HEK293 (cell line): ENCODE results near the gene FAM163A.

Experiments used
- CTCF ChIA-PET: fragments of 350-600 bp; formaldehyde crosslinking; extraction: SDS; loops from one replicate; lab custom pipeline; 2021; ENCODE audit warnings: antibody characterized with exemption; lab: Yijun Ruan, JAX
- POLR2A ChIA-PET: fragments of 300-600 bp; formaldehyde crosslinking; extraction: SDS; loops from one replicate; lab custom pipeline; 2020; ENCODE audit warnings: antibody characterized with exemption, inconsistent platforms; lab: Yijun Ruan, JAX
- H3K27ac ChIP-seq: fragments of 200-500 bp; sonication (Bioruptor generic); 2 replicates; pipeline ENCODE4 v1.5.1; 2014; ENCODE audit warnings: low read depth, low read length, control low read depth, inconsistent platforms; ENCODE audit errors: extremely low read depth
- H3K36me3 ChIP-seq, 2 experiments: fragments of 200-500 bp in 1 of 2; sonication (Bioruptor generic) in 1 of 2; 1 replicate in 1 of 2; 2 replicates in 1 of 2; pipeline ENCODE4 v1.5.1; 2014 to 2017; ENCODE audit warnings: inconsistent platforms in 2 of 2, low read length in 2 of 2; ENCODE audit not compliant: control insufficient read depth in 2 of 2, insufficient read depth in 1 of 2
- H3K4me1 ChIP-seq: fragments of 200-500 bp; sonication (Bioruptor generic); 2 replicates; pipeline ENCODE4 v1.5.1; 2014; ENCODE audit warnings: mild to moderate bottlenecking, low read length, inconsistent platforms; ENCODE audit not compliant: control insufficient read depth, insufficient read depth
- H3K4me3 ChIP-seq: 2 replicates; pipeline ENCODE4 v1.5.1; 2011; ENCODE audit warnings: low read depth, mild to moderate bottlenecking, control low read depth, low read length, moderate library complexity
- H3K9me3 ChIP-seq: fragments of 200-500 bp; sonication (Bioruptor generic); 2 replicates; pipeline ENCODE4 v1.5.1; 2014; ENCODE audit warnings: low read depth, low read length, inconsistent platforms; ENCODE audit not compliant: control insufficient read depth, insufficient read depth
- AEBP2 ChIP-seq: fragments of 450-650 bp; formaldehyde crosslinking; IDR thresholded peaks from 2 replicates; pipeline ENCODE4 v1.5.1; 2016; ENCODE audit warnings: missing biosample characterization, missing genetic modification characterization, borderline replicate concordance
- GFI1B ChIP-seq: fragments of 450-650 bp; formaldehyde crosslinking; IDR thresholded peaks from 2 replicates; pipeline ENCODE4 v1.5.1; 2016; ENCODE audit warnings: missing biosample characterization, missing genetic modification characterization
- HIC1 ChIP-seq: fragments of 450-650 bp; formaldehyde crosslinking; IDR thresholded peaks from 2 replicates; pipeline ENCODE4 v1.5.1; 2016; ENCODE audit warnings: missing biosample characterization, missing genetic modification characterization
- KLF16 ChIP-seq: fragments of 450-650 bp; formaldehyde crosslinking; IDR thresholded peaks from 2 replicates; pipeline ENCODE4 v1.5.1; 2017; ENCODE audit warnings: missing biosample characterization, missing genetic modification characterization
- PATZ1 ChIP-seq: fragments of 450-650 bp; formaldehyde crosslinking; IDR thresholded peaks from 2 replicates; pipeline ENCODE4 v1.5.1; 2016; ENCODE audit warnings: missing biosample characterization, missing genetic modification characterization
- SALL2 ChIP-seq: fragments of 450-650 bp; formaldehyde crosslinking; IDR thresholded peaks from 2 replicates; pipeline ENCODE4 v1.5.0; 2017; ENCODE audit warnings: missing biosample characterization, mild to moderate bottlenecking, missing genetic modification characterization, borderline replicate concordance
- SCRT1 ChIP-seq: fragments of 450-650 bp; formaldehyde crosslinking; IDR thresholded peaks from 2 replicates; pipeline ENCODE4 v1.5.1; 2016; ENCODE audit warnings: missing biosample characterization, missing genetic modification characterization, borderline replicate concordance
- ZBTB17 ChIP-seq: fragments of 450-650 bp; formaldehyde crosslinking; IDR thresholded peaks from 2 replicates; pipeline ENCODE4 v1.5.1; 2016; ENCODE audit warnings: missing biosample characterization, missing genetic modification characterization
- ZBTB20 ChIP-seq: fragments of 450-650 bp; formaldehyde crosslinking; IDR thresholded peaks from 2 replicates; pipeline ENCODE4 v1.5.1; 2016; ENCODE audit warnings: missing biosample characterization, missing genetic modification characterization
- ZBTB26 ChIP-seq: fragments of 450-650 bp; formaldehyde crosslinking; optimal IDR thresholded peaks from 2 replicates; pipeline ENCODE3; 2016; ENCODE audit warnings: missing biosample characterization, mild to moderate bottlenecking, missing genetic modification characterization
- ZBTB7A ChIP-seq: fragments of 450-650 bp; formaldehyde crosslinking; IDR thresholded peaks from 2 replicates; pipeline ENCODE4 v1.5.1; 2016; ENCODE audit warnings: low read depth, missing biosample characterization, missing genetic modification characterization
- ZBTB8A ChIP-seq: fragments of 450-650 bp; formaldehyde crosslinking; IDR thresholded peaks from 2 replicates; pipeline ENCODE4 v1.5.1; 2016; ENCODE audit warnings: missing biosample characterization, missing genetic modification characterization
- ZNF132 ChIP-seq: fragments of 450-650 bp; formaldehyde crosslinking; IDR thresholded peaks from 2 replicates; pipeline ENCODE4 v1.5.1; 2017; ENCODE audit warnings: missing biosample characterization, missing genetic modification characterization, borderline replicate concordance
- ZNF239 ChIP-seq: fragments of 450-650 bp; formaldehyde crosslinking; IDR thresholded peaks from 2 replicates; pipeline ENCODE4 v1.5.1; 2016; ENCODE audit warnings: missing biosample characterization, missing genetic modification characterization
- ZNF292 ChIP-seq: fragments of 450-650 bp; formaldehyde crosslinking; IDR thresholded peaks from 2 replicates; pipeline ENCODE4 v1.5.1; 2016; ENCODE audit warnings: low read depth, missing biosample characterization, missing genetic modification characterization, borderline replicate concordance
- ZNF335 ChIP-seq: fragments of 450-650 bp; formaldehyde crosslinking; conservative IDR thresholded peaks from 2 replicates; pipeline ENCODE4 v1.5.1; 2016; ENCODE audit warnings: missing biosample characterization, missing genetic modification characterization
- ZNF354C ChIP-seq: fragments of 450-650 bp; formaldehyde crosslinking; IDR thresholded peaks from 2 replicates; pipeline ENCODE4 v1.5.1; 2016; ENCODE audit warnings: missing biosample characterization, missing genetic modification characterization, low read depth, borderline replicate concordance
- ZNF580 ChIP-seq: fragments of 450-650 bp; formaldehyde crosslinking; IDR thresholded peaks from 2 replicates; pipeline ENCODE4 v1.5.1; 2016; ENCODE audit warnings: missing biosample characterization, missing genetic modification characterization
- ZNF610 ChIP-seq: fragments of 450-650 bp; formaldehyde crosslinking; IDR thresholded peaks from 2 replicates; pipeline ENCODE4 v1.5.1; 2016; ENCODE audit warnings: missing biosample characterization, missing genetic modification characterization, borderline replicate concordance
- ZNF621 ChIP-seq: fragments of 450-650 bp; formaldehyde crosslinking; IDR thresholded peaks from 2 replicates; pipeline ENCODE4 v1.5.1; 2017; ENCODE audit warnings: missing biosample characterization, missing genetic modification characterization
- ZNF692 ChIP-seq: fragments of 450-650 bp; formaldehyde crosslinking; IDR thresholded peaks from 2 replicates; pipeline ENCODE4 v1.5.1; 2016; ENCODE audit warnings: missing biosample characterization, missing genetic modification characterization
- ZNF704 ChIP-seq: fragments of 450-650 bp; formaldehyde crosslinking; IDR thresholded peaks from 2 replicates; pipeline ENCODE4 v1.5.1; 2016; ENCODE audit warnings: missing biosample characterization, missing genetic modification characterization
- ZNF777 ChIP-seq: fragments of 450-650 bp; formaldehyde crosslinking; IDR thresholded peaks from 2 replicates; pipeline ENCODE4 v1.5.1; 2017; ENCODE audit warnings: missing biosample characterization, missing genetic modification characterization, borderline replicate concordance
- ZNF785 ChIP-seq: fragments of 450-650 bp; formaldehyde crosslinking; IDR thresholded peaks from 2 replicates; pipeline ENCODE4 v1.5.1; 2016; ENCODE audit warnings: missing biosample characterization, missing genetic modification characterization
- ZSCAN30 ChIP-seq: fragments of 450-650 bp; IDR thresholded peaks from 2 replicates; pipeline ENCODE4 v1.5.1; 2018; ENCODE audit warnings: missing biosample characterization, mild to moderate bottlenecking, missing genetic modification characterization, moderate library complexity

Gene FAM163A

GRCh38 chr1:179742717-179743678, at the start of gene FAM163A:
FAM163A (plus strand) TSS chr1:179743291; CDS start chr1:179813098, 69,807 bp downstream.
- H3K9me3 ChIP-seq, result no peaks in the 10 kb centered on the region
- H3K4me1 ChIP-seq, result peaks cover 3% of the 10 kb centered on the region; the same call in 1 of the 2 replicates
- ChIA-PET CTCF (interaction anchor here (1.4 kb wide), 1 partner anchor 72 kb away, joined by 4 read pairs; no protein-coding TSS in a partner anchor), POLR2A (no interaction called here)
- no peak within 1 kb of the TSS; the same call in 1 of the 2 replicates for H3K27ac ChIP-seq
- peak within 1 kb of the TSS; percentile 40 for H3K4me3 ChIP-seq
- H3K36me3 ChIP-seq, result no peaks in the 10 kb centered on the region
- TF ChIP-seq ZNF335 (tag by site-specific recombination), result peak; percentile 92
- no peak for TF ChIP-seq ZNF785 (tag by site-specific recombination)
- peak; percentile 41; the same call in 1 of the 2 replicates for TF ChIP-seq ZBTB20 (tag by site-specific recombination)
- TF ChIP-seq PATZ1 (tag by site-specific recombination), result peak; percentile 36; the same call in 1 of the 2 replicates
- no peak for TF ChIP-seq ZNF239
- no peak for TF ChIP-seq SCRT1 (tag by site-specific recombination)
- no peak for TF ChIP-seq ZNF354C (tag by site-specific recombination)
- no peak for TF ChIP-seq ZNF580 (tag by site-specific recombination)
- TF ChIP-seq ZBTB7A, result no peak
- TF ChIP-seq AEBP2 (tag by site-specific recombination), result no peak
- TF ChIP-seq HIC1 (tag by site-specific recombination), result no peak
- no peak for TF ChIP-seq ZNF132 (tag by site-specific recombination)
- peak; percentile 31; the same call in 1 of the 2 replicates for TF ChIP-seq ZSCAN30 (tag by site-specific recombination)
- no peak for TF ChIP-seq GFI1B (tag by site-specific recombination)
- TF ChIP-seq ZNF621, result no peak
- TF ChIP-seq ZNF704, result no peak
- TF ChIP-seq ZBTB17 (tag by site-specific recombination), result 0 out of 2 replicates have a peak, but pooled peaks have one; percentile 13
- TF ChIP-seq ZNF292 (tag by site-specific recombination), result no peak
- TF ChIP-seq ZBTB8A, result peak; percentile 79
- TF ChIP-seq SALL2, result no peak
- no peak for TF ChIP-seq ZNF692 (tag by site-specific recombination)
- no peak for TF ChIP-seq ZNF777 (tag by site-specific recombination)
- no peak for TF ChIP-seq KLF16 (tag by site-specific recombination)
- peak; percentile 68 for TF ChIP-seq ZBTB26 (tag by site-specific recombination)
- TF ChIP-seq ZNF610 (tag by site-specific recombination), result no peak
